Liver (tissue), 9 donors: ENCODE measurements around the gene MAN2B2. TPM values are rescaled to one million over a fixed set of nuclear protein-coding genes. Genes with fewer than 3 reads are reported as not detected.
"Not testable (repeated sequence)": the region's sequence is repeated elsewhere in the genome, so short reads cannot be mapped to it uniquely, and the experiment has no call there.

ENCODE experiments used
- DNase-seq: peaks from one replicate; pipeline ENCODE4 v3.0.0-alpha.2; 2017; ENCODE audit warnings: low spot score
- H3K27ac ChIP-seq, 2 donors: one replicate each; pipeline ENCODE4 v1.7.0; 2013; ENCODE audit warnings: inconsistent platforms in 2 of 2, low read length in 2 of 2, control low read depth in 1 of 2, low read depth in 1 of 2, mild to moderate bottlenecking in 1 of 2
- H3K27me3 ChIP-seq, 4 donors: one replicate each; pipeline versions ENCODE4 v1.6.1 to v1.7.0; 2013; ENCODE audit warnings: low read length in 3 of 4, inconsistent platforms in 1 of 4, mild to moderate bottlenecking in 1 of 4, moderate library complexity in 1 of 4; ENCODE audit not compliant: control insufficient read depth in 4 of 4, insufficient read depth in 4 of 4
- H3K36me3 ChIP-seq, 4 donors: one replicate each; pipeline versions ENCODE4 v1.6.1 to v1.7.0; 2013; ENCODE audit warnings: low read length in 3 of 4, mild to moderate bottlenecking in 3 of 4, low read depth in 1 of 4, moderate library complexity in 1 of 4; ENCODE audit not compliant: control insufficient read depth in 4 of 4, insufficient read depth in 3 of 4
- H3K4me1 ChIP-seq, 4 donors: one replicate each; pipeline versions ENCODE4 v1.6.1 to v1.7.0; 2013; ENCODE audit warnings: low read length in 3 of 4, mild to moderate bottlenecking in 3 of 4, moderate library complexity in 1 of 4; ENCODE audit not compliant: control insufficient read depth in 4 of 4, insufficient read depth in 4 of 4
- H3K4me3 ChIP-seq, 3 donors: one replicate each; pipeline versions ENCODE4 v1.6.1 to v1.7.0; 2013; ENCODE audit warnings: low read length in 3 of 3, control low read depth in 1 of 3, low read depth in 1 of 3, mild to moderate bottlenecking in 1 of 3
- H3K9ac ChIP-seq, 2 donors: one replicate each; pipeline ENCODE4 v1.7.0; 2013; ENCODE audit warnings: low read length in 2 of 2, mild to moderate bottlenecking in 2 of 2, moderate library complexity in 2 of 2, control low read depth in 1 of 2, low read depth in 1 of 2
- H3K9me3 ChIP-seq, 4 donors: one replicate each; pipeline versions ENCODE4 v1.6.1 to v1.7.0; 2013; ENCODE audit warnings: low read length in 3 of 4; ENCODE audit not compliant: control insufficient read depth in 4 of 4
- ATF3 ChIP-seq: IDR thresholded peaks from 2 replicates; pipeline ENCODE4 v1.6.1; 2016; ENCODE audit warnings: antibody characterized with exemption
- CTCF ChIP-seq: fragments of 150-350 bp; IDR thresholded peaks from 2 replicates; pipeline ENCODE4 v1.5.1; 2017; ENCODE audit warnings: improper control_type of control experiment, low read depth, low read length; ENCODE audit not compliant: missing input control
- FOXA1 ChIP-seq: IDR thresholded peaks from 2 replicates; pipeline ENCODE4 v1.6.1; 2016; ENCODE audit warnings: antibody characterized with exemption
- JUND ChIP-seq, 2 donors: IDR thresholded peaks; 2 replicates each; pipeline ENCODE4 v1.6.1; 2016; ENCODE audit warnings: antibody characterized with exemption in 2 of 2
- MAX ChIP-seq: IDR thresholded peaks from 2 replicates; pipeline ENCODE4 v1.6.1; 2016; ENCODE audit warnings: antibody characterized with exemption
- NR2F2 ChIP-seq: IDR thresholded peaks from 2 replicates; pipeline ENCODE4 v1.6.1; 2016; ENCODE audit warnings: antibody characterized with exemption
- RAD21 ChIP-seq, 2 donors: IDR thresholded peaks; 2 replicates each; pipeline ENCODE4 v1.6.1; 2016; ENCODE audit warnings: antibody characterized with exemption in 2 of 2, mild to moderate bottlenecking in 2 of 2
- REST ChIP-seq: IDR thresholded peaks from 2 replicates; pipeline ENCODE4 v1.6.1; 2016; ENCODE audit warnings: antibody characterized with exemption, mild to moderate bottlenecking
- RXRA ChIP-seq, 2 donors: IDR thresholded peaks; 2 replicates each; pipeline ENCODE4 v1.6.1; 2017 to 2018; ENCODE audit warnings: antibody characterized with exemption in 2 of 2, mild to moderate bottlenecking in 1 of 2
- SP1 ChIP-seq: IDR thresholded peaks from 2 replicates; pipeline ENCODE4 v1.6.1; 2018; ENCODE audit warnings: antibody characterized with exemption, mild to moderate bottlenecking
- TAF1 ChIP-seq: conservative IDR thresholded peaks from 2 replicates; pipeline ENCODE4 v1.6.1; 2016; ENCODE audit warnings: antibody characterized with exemption, mild to moderate bottlenecking
- YY1 ChIP-seq: IDR thresholded peaks from 2 replicates; pipeline ENCODE4 v1.6.1; 2016; ENCODE audit warnings: antibody characterized with exemption, mild to moderate bottlenecking
- ZBTB33 ChIP-seq: IDR thresholded peaks from 2 replicates; pipeline ENCODE4 v1.6.1; 2016; ENCODE audit warnings: antibody characterized with exemption
- WGBS: extraction: QIAGEN DNeasy Blood & Tissue Kit; methylation state at CpG from one replicate; pipeline ENCODE4 v1.1.7; 2013; 5-methylcytosine and 5-hydroxymethylcytosine counted together
- polyA plus RNA-seq, 2 donors: library from polyadenylated mRNA; stranded (reverse) in 1 of 2; unstranded in 1 of 2; fragments of 200-250 nt in 1 of 2; fragments of >200 nt in 1 of 2; fragmentation: Nextera tagmentation in 1 of 2; extraction: Ambion mirVana in 1 of 2; gene quantifications; one replicate each; pipeline versions ENCODE4 v1.2.1 to v1.2.3, GENCODE V29; 2013 to 2015
- total RNA-seq, 2 donors: library from RNA; depleted of rRNA; stranded (reverse); fragments of >200 nt; gene quantifications; one replicate each; pipeline ENCODE4 v1.2.3, GENCODE V29; 2014
- donor health status: healthy.
- donor health status: healthy.
- donor health status: healthy.
- donor health status: healthy.
- donor health status: healthy.

The MAN2B2 gene
- total and polyA plus RNA-seq, 4 donors, result 14.7 to 29.7 (median 22.5) TPM

- H3K9ac ChIP-seq, result no peak overlapping the region
- 89% methylated on average over 11 of the region's 11 CpGs for WGBS
- H3K9me3 ChIP-seq, result no peaks in the 10 kb centered on the region
- H3K27ac ChIP-seq, result no peak overlapping the region
- peaks cover 0 to 5% (median 0%) of the 10 kb centered on the region in 4 donors for H3K36me3 ChIP-seq
- TF ChIP-seq ATF3, result no peak
- TF ChIP-seq YY1, result no peak
- TF ChIP-seq NR2F2, result no peak
- no peak for TF ChIP-seq ZBTB33
- TF ChIP-seq RXRA (IDR thresholded peaks at IDR 0.05), result no peak
- H3K27me3 ChIP-seq, result no peaks in the 10 kb centered on the region
- no peaks in the 10 kb centered on the region for H3K4me1 ChIP-seq
- DNase-seq, result no peak
- H3K4me3 ChIP-seq, result no peak overlapping the region
These were observed 51.1 kb downstream of the MAN2B2 start for GRCh38 chr4:6626066-6626465.

- DNase-seq, result no peak
- Histone ChIP-seq H3K9me3 (no peaks in the 10 kb centered on the region), H3K27ac (no peak overlapping the region), H3K27me3 (no peaks in the 10 kb centered on the region), H3K4me1 (no peaks in the 10 kb centered on the region), H3K4me3 (no peak overlapping the region), H3K36me3 (no peaks in the 10 kb centered on the region), H3K9ac (no peak overlapping the region)
- WGBS, result 94% methylated on average over 3 of the region's 3 CpGs
- TF ChIP-seq MAX, result no peak
- TF ChIP-seq ATF3, result no peak
- no peak for TF ChIP-seq SP1
- TF ChIP-seq JUND (IDR thresholded peaks at IDR 0.05), result no peak
- no peak for TF ChIP-seq REST
- TF ChIP-seq TAF1, result no peak
- no peak for TF ChIP-seq FOXA1
- no peak for TF ChIP-seq CTCF
- no peak for TF ChIP-seq RAD21 (IDR thresholded peaks at IDR 0.05)
- no peak for TF ChIP-seq RXRA (IDR thresholded peaks at IDR 0.05)
These were observed 52.8 kb downstream of the MAN2B2 start for GRCh38 chr4:6627832-6628231.

- H3K9me3 ChIP-seq, H3K27me3 ChIP-seq, H3K9ac ChIP-seq, H3K4me3 ChIP-seq, H3K36me3 ChIP-seq, DNase-seq, H3K27ac ChIP-seq, H3K4me1 ChIP-seq: not testable (repeated sequence)
- 96% methylated on average over 1 of the region's 1 CpG for WGBS
These were observed 53.5 kb downstream of the MAN2B2 start for GRCh38 chr4:6628484-6628883.
